ENCODE measurements around the gene FNDC11. TPM values are rescaled to one million over a fixed set of nuclear protein-coding genes. Genes with fewer than 3 reads are reported as not detected.
A peak's percentile ranks its signal among the peaks of the same experiment; 100 is the strongest.

The FNDC11 gene
- total and polyA plus RNA-seq, 2 of the 13 experiments (the other 11 are each of a cell fraction or from before 2014, with no cell fraction given), result 0.07 TPM; not detected in 1

- TF ChIP-seq ZNF891 (CRISPR knock-in tag; IDR thresholded peaks at IDR 0.05), result peak; percentile 57; the same call in 1 of the 2 replicates
- TF ChIP-seq NONO (IDR thresholded peaks at IDR 0.05), result no peak
- 0 out of 2 replicates have a peak, but pooled peaks have one; percentile 38 for TF ChIP-seq NONO (CRISPR knock-in tag; conservative IDR thresholded peaks at IDR 0.05)
- peak; percentile 42; the same call in 1 of the 2 replicates for TF ChIP-seq NFYB (CRISPR knock-in tag; IDR thresholded peaks at IDR 0.05)
- no peak; the same call in 1 of the 2 replicates for TF ChIP-seq ATF7-NPFF (CRISPR knock-in tag; IDR thresholded peaks at IDR 0.05; ENCODE audit: low read depth)
- 0 out of 2 replicates have a peak, but pooled peaks have one; percentile 51 for TF ChIP-seq TEAD2 (CRISPR knock-in tag; IDR thresholded peaks at IDR 0.05)
- TF ChIP-seq ZNF646 (CRISPR knock-in tag; IDR thresholded peaks at IDR 0.05), result peak; percentile 66
- TF ChIP-seq SPEN (CRISPR knock-in tag; IDR thresholded peaks at IDR 0.05; ENCODE audit: low read depth), result 0 out of 2 replicates have a peak, but pooled peaks have one; percentile 43
- no peak for TF ChIP-seq ZNF616 (CRISPR knock-in tag; IDR thresholded peaks at IDR 0.05; ENCODE audit: low read depth)
- no peak for TF ChIP-seq ATAD3A (CRISPR knock-in tag; IDR thresholded peaks at IDR 0.05)
- TF ChIP-seq EHMT2 (IDR thresholded peaks at IDR 0.05; ENCODE audit: borderline replicate concordance, low read depth, low read length), result no peak
- no peak for TF ChIP-seq RAD51 (IDR thresholded peaks at IDR 0.05; ENCODE audit: borderline replicate concordance)
- peak; percentile 76 for TF ChIP-seq ZNF501 (CRISPR knock-in tag; IDR thresholded peaks at IDR 0.05)
- peak; percentile 60; the same call in 1 of the 2 replicates for TF ChIP-seq ZKSCAN8 (CRISPR knock-in tag; IDR thresholded peaks at IDR 0.05; ENCODE audit: borderline replicate concordance)
- no peak for TF ChIP-seq AGO2 (optimal IDR thresholded peaks at IDR 0.05; ENCODE audit: low read depth, low read length)
- TF ChIP-seq GATAD1 (CRISPR knock-in tag; IDR thresholded peaks at IDR 0.05), result peak; percentile 65
- peak; percentile 55 for TF ChIP-seq ARID4A (CRISPR knock-in tag; IDR thresholded peaks at IDR 0.05; ENCODE audit: borderline replicate concordance)
- TF ChIP-seq ZNF543 (CRISPR knock-in tag; IDR thresholded peaks at IDR 0.05), result 0 out of 2 replicates have a peak, but pooled peaks have one; percentile 4
These were observed 21.1 kb downstream of the FNDC11 start (continued) for GRCh38 chr20:63574829-63575743.

All from HepG2 (cell line).